Measurements from ENCODE around the gene SMIM8. TPM values are rescaled to one million over a fixed set of nuclear protein-coding genes. Genes with fewer than 3 reads are reported as not detected.
A peak's percentile ranks its signal among the peaks of the same experiment; 100 is the strongest.
"Not testable (repeated sequence)": the region's sequence is repeated elsewhere in the genome, so short reads cannot be mapped to it uniquely, and the experiment has no call there.

SMIM8 gene
- total RNA-seq, 1 experiment from 2014 or later: 7.0 TPM

DNA sequence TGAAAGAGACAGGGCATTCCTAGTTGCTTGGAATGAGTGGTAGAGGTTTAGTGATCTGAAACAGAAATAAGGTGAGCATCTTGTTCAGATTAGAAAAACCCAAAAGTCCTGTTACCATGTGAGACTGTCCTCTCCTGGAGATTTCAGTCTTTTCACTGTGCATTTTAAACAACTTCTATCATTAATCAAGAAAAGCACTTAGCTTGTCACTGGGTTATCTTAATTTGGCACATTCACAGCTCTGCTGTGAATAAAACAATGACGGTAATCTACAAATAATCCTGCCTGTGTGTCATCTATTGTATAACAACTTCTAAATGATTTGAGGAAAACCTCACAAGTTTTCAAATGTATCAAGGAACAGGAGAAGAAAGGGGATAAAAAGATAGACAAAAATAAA lies 9.5 kb upstream of the SMIM8 start:
- no peak overlapping the region for H3K4me3 ChIP-seq (ENCODE audit: insufficient read depth, low read depth, low read length)
- H3K27me3 ChIP-seq (ENCODE audit: control insufficient read depth, insufficient read depth, low read length): no peaks in the 10 kb centered on the region
- no peaks in the 10 kb centered on the region for H3K36me3 ChIP-seq (replicated peaks; ENCODE audit: control insufficient read depth, insufficient read depth, low read length)
- DNase-seq: no peak

DNA sequence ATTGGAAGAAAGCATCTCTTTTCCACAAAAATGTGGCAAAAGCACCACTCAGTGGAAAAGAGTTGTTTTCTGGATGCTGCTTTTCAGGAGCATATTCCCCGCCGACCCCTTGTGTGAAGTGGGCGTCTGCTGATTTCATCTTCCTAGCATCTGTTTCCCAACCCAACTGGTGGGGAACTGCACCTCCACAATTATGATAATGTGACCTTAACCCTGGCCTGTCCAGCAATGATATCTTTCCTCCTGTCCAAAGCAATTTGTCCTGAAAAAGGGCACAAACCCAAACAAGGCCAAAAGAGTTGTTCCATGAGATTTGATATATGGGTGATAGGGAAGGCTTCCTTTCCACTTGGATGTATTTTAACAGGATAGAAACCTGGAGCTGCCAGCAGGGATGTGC lies 7.3 kb upstream of the SMIM8 start:
- DNase-seq: no peak
- Histone ChIP-seq H3K4me3 (ENCODE audit: insufficient read depth, low read depth, low read length) (no peak overlapping the region), H3K36me3 (replicated peaks; ENCODE audit: control insufficient read depth, insufficient read depth, low read length) (no peaks in the 10 kb centered on the region), H3K27me3 (ENCODE audit: control insufficient read depth, insufficient read depth, low read length) (no peaks in the 10 kb centered on the region)

DNA sequence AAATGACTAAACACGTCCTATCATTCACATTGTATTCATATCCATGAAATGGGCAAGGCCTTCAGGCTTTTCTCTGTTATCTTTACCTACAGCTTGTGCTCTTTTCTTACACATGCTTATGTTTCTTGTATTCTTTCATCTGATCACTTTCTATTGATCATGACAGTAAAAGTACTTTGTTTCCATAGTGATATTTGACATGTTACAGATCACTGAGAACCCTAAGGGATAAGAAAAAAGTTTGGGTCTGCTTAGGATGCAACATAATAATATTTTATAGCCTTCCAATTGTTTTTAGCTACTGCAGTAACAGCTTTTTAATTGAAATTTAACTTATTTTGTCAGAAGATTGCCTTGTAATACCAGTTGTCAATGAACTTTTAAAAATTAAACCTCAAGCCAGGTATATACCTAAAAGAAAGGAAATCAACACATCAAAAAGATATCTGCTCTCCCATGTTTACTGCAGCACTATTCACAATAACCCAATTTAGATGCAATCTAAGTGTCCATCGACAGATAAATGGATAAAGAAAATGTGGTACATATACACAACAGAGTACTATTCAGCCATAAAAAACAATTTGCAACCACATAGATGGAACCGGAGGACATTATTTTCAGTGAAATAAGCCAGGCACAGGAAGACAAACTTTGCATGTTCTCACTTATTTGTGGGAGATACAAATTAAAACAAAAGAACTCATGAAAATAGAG lies 3.0 kb upstream of the SMIM8 start:
- no peaks in the 10 kb centered on the region for H3K36me3 ChIP-seq (replicated peaks; ENCODE audit: control insufficient read depth, insufficient read depth, low read length)
- no peaks in the 10 kb centered on the region for H3K27me3 ChIP-seq (ENCODE audit: control insufficient read depth, insufficient read depth, low read length)
- H3K4me3 ChIP-seq (ENCODE audit: insufficient read depth, low read depth, low read length): no peak overlapping the region
- DNase-seq: no peak

DNA sequence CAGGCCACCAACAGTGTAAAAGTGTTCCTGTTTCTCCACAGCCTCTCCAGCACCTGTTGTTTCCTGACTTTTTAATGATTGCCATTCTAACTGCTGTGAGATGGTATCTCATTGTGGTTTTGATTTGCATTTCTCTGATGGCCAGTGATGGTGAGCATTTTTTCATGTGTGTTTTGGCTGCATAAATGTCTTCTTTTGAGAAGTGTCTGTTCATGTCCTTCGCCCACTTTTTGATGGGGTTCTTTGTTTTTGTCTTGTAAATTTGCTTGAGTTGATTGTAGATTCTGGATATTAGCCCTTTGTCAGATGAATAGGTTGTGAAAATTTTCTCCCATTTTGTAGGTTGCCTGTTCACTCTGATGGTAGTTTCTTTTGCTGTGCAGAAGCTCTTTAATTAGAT lies 1.5 kb downstream of the SMIM8 start:
- H3K4me3 ChIP-seq (ENCODE audit: insufficient read depth, low read depth, low read length); H3K27me3 ChIP-seq (ENCODE audit: control insufficient read depth, insufficient read depth, low read length); H3K36me3 ChIP-seq (replicated peaks; ENCODE audit: control insufficient read depth, insufficient read depth, low read length); DNase-seq: not testable (repeated sequence)

DNA sequence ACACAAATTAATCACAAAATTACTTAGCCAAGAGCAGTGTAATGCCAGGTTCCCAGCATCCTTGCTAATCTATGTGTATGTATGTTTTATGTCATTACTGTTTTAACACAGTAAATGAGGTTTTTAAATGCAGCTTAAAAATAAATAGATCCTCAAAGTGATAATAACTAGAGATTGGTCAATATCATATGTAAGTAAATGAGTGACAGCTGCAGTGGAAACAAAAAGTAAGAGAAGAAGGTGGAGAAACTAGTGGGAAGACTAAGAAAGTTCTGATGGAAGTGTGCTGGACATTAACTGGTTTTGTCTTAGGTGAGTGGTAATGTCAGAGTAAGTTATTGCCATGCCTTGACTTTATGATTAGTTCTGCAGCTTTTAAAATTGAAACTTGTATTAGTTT lies 8.6 kb downstream of the SMIM8 start:
- Histone ChIP-seq H3K4me3 (ENCODE audit: insufficient read depth, low read depth, low read length) (no peak overlapping the region), H3K36me3 (replicated peaks; ENCODE audit: control insufficient read depth, insufficient read depth, low read length) (no peaks in the 10 kb centered on the region), H3K27me3 (ENCODE audit: control insufficient read depth, insufficient read depth, low read length) (no peaks in the 10 kb centered on the region)
- no peak for DNase-seq

DNA sequence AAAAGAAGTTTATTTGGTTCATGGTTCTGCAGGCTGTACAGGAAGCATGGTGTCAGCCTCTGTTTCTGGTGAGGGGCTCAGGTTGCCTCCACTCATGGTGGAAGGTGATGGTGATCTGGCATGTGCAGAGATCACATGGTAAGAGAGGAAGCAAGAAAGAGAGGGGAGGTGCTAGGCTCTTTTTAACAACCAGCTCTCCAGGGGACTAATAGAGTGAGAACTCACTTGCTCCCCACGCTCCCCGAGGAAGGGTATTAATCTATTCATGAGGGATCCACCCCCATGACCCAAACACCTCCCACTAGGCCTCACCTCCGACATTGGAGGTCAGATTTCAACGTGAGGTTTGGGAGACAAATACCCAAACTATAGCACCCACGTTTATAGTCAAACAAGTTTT lies 10.6 kb downstream of the SMIM8 start:
- Histone ChIP-seq H3K36me3 (replicated peaks; ENCODE audit: control insufficient read depth, insufficient read depth, low read length) (no peaks in the 10 kb centered on the region), H3K27me3 (ENCODE audit: control insufficient read depth, insufficient read depth, low read length) (no peaks in the 10 kb centered on the region), H3K4me3 (ENCODE audit: insufficient read depth, low read depth, low read length) (no peak overlapping the region)
- no peak for DNase-seq

DNA sequence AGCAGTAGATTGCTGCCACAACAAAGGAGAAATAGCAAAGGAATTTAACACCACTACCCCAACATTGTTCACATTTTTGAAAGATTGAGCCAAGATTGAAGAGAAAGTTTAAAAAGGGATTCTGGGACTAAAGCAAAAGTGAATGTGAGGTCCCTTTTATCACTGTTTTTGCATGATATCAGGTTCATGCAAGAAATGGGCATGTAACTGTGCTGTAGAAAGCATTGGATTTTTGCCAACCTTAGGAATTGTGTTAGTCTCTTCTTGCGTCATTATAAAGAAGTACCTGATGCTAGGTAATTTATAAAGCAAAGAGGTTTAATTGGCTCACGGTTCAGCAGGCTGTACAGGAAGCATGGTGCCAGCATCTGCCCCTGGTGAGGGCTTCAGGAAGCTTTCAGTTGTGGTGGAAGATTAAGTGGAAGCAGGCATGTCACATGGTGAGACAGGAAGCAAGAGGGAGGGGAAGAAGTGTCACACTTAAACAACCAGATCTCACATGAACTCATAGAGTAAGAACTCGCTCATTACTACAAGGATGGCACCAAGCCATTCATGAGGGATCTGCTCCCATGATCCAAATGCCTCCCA lies 11.3 kb downstream of the SMIM8 start:
- H3K27me3 ChIP-seq (ENCODE audit: control insufficient read depth, insufficient read depth, low read length): no peaks in the 10 kb centered on the region
- H3K36me3 ChIP-seq (replicated peaks; ENCODE audit: control insufficient read depth, insufficient read depth, low read length): no peaks in the 10 kb centered on the region
- no peak overlapping the region for H3K4me3 ChIP-seq (ENCODE audit: insufficient read depth, low read depth, low read length)
- no peak for DNase-seq

DNA sequence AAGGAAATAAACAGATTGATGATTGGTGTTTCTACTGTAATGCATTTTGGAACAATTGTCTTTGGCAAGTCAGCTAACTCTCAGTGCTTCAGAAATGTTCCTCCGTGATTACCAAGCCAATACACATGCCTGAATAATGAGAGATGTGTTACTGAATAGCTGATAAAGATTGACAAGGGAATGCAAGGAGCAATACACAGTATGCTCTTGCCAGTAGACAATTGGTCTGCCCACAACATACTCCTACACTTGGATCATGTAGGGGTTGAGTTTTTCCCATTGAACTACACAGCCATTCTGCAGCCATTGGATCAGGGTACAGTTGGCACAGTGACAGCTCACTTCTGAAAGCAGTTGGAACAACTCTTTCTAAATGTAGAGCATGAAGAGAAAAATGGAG lies 12.3 kb downstream of the SMIM8 start:
- DNase-seq: no peak

DNA sequence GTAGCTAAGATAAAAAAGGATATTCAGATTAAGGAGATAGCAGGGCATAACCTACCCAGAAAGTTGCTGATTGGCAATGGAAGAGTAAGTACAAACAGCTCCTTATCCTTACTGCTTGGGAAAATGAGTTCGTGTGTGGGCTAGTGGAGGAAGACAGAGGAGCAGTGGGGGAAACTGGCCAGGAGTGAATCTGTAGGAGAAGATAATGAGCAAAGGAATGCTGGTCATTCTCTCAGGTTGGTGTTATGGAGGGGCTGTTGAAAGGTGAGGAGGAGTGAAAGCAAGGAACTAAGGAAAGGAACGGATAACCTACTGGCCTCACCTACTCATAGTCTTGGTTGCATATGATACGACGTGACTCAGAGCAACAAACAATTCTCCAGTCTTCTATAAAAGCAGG lies 14.0 kb downstream of the SMIM8 start:
- Histone ChIP-seq H3K36me3 (replicated peaks; ENCODE audit: control insufficient read depth, insufficient read depth, low read length) (no peaks in the 10 kb centered on the region), H3K4me3 (ENCODE audit: insufficient read depth, low read depth, low read length) (no peak overlapping the region), H3K27me3 (ENCODE audit: control insufficient read depth, insufficient read depth, low read length) (no peaks in the 10 kb centered on the region)
- peak; percentile 10 for DNase-seq

More for the DNA sequence above, 12.3 kb downstream of the SMIM8 start:
- no peaks in the 10 kb centered on the region for H3K27me3 ChIP-seq (ENCODE audit: control insufficient read depth, insufficient read depth, low read length)
- no peaks in the 10 kb centered on the region for H3K36me3 ChIP-seq (replicated peaks; ENCODE audit: control insufficient read depth, insufficient read depth, low read length)
- H3K4me3 ChIP-seq (ENCODE audit: insufficient read depth, low read depth, low read length): no peak overlapping the region

DNA sequence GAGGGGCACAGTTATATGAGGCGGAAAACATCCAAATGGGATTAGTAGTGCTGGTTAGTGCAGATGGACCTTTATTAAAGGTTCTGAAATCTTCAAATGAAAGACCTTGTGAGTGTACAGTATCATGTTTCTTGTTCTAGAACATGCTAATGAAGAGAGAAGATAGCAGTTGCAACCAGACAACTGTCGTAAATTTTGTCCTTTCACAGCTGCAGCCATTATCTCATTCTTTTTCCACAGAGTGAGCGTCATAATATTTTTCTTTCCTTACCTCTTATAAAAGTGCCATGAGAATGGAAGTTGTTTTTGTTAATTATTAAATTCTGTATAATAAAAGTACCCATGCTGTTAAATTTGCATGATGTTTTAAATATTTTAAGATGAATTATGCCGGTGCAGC lies 17.8 kb downstream of the SMIM8 start:
- Histone ChIP-seq H3K4me3 (ENCODE audit: insufficient read depth, low read depth, low read length) (no peak overlapping the region), H3K27me3 (ENCODE audit: control insufficient read depth, insufficient read depth, low read length) (no peaks in the 10 kb centered on the region), H3K36me3 (replicated peaks; ENCODE audit: control insufficient read depth, insufficient read depth, low read length) (peaks cover 1% of the 10 kb centered on the region; the same call in 1 of the 2 replicates)
- DNase-seq: no peak

DNA sequence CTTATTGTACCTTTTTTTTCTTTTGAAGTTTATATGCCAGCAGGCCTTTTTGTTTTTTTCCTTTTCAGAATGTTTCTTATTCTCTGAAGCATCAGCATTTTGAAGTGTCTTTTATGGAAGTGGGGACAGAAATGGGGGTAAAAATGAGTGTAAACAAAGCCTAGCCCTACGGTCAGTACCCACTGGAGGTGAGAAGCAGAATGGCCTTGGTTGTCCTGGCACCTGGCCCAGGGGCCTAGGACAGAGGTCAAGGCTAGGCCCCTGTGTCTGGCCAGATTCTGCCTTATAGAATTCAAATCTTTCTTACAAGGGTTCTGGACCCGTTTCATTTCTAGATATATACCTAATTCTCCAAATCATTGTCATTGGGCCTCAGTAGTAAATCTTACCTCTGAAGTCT lies 18.8 kb downstream of the SMIM8 start:
- Histone ChIP-seq H3K36me3 (replicated peaks; ENCODE audit: control insufficient read depth, insufficient read depth, low read length) (peaks cover 1% of the 10 kb centered on the region; the same call in 1 of the 2 replicates), H3K27me3 (ENCODE audit: control insufficient read depth, insufficient read depth, low read length) (no peaks in the 10 kb centered on the region), H3K4me3 (ENCODE audit: insufficient read depth, low read depth, low read length) (no peak overlapping the region)
- no peak for DNase-seq

DNA sequence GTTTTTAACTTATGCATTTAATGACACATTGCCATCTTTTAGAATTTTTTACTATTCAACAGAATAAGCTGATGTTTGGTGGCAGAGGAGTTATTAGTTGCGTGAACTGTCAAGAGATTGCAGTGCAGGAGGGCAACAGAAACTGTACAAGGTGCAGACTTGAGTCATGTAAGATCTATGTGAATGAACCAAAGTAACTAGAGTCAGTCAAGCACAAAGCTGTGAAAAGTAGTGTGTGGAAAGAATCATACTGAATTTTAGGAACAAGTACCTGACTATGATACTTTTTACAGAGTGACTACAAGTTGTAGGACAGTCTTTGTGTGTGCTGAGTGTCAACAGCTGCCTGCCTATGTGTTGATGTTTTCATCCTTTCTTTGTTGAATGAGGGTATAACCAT lies 19.5 kb downstream of the SMIM8 start:
- no peak for DNase-seq
- H3K27me3 ChIP-seq (ENCODE audit: control insufficient read depth, insufficient read depth, low read length): no peaks in the 10 kb centered on the region
- no peak overlapping the region for H3K4me3 ChIP-seq (ENCODE audit: insufficient read depth, low read depth, low read length)
- H3K36me3 ChIP-seq (replicated peaks; ENCODE audit: control insufficient read depth, insufficient read depth, low read length): peaks cover 1% of the 10 kb centered on the region; the same call in 1 of the 2 replicates

DNA sequence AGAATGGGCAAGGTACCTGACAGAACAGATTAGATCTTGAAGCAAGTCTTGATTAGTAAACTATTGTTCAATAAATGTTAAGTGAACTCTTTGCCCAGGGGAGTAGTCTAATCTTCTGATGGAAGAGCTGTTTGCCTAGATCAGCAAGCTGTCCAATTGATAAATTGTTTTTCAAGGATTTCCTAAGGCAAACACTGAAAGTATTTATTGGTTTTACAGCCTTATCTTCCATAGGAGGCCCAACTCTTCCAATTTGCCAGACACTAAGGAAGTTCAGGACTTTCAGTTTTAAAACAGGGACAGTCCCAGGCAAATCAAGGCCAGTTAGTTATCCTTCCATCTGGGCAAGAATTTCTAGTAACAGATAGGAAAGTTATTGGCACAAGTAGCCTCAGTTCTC lies 20.4 kb downstream of the SMIM8 start:
- Histone ChIP-seq H3K27me3 (ENCODE audit: control insufficient read depth, insufficient read depth, low read length) (no peaks in the 10 kb centered on the region), H3K36me3 (replicated peaks; ENCODE audit: control insufficient read depth, insufficient read depth, low read length) (peaks cover 1% of the 10 kb centered on the region; the same call in 1 of the 2 replicates), H3K4me3 (ENCODE audit: insufficient read depth, low read depth, low read length) (no peak overlapping the region)
- no peak for DNase-seq

DNA sequence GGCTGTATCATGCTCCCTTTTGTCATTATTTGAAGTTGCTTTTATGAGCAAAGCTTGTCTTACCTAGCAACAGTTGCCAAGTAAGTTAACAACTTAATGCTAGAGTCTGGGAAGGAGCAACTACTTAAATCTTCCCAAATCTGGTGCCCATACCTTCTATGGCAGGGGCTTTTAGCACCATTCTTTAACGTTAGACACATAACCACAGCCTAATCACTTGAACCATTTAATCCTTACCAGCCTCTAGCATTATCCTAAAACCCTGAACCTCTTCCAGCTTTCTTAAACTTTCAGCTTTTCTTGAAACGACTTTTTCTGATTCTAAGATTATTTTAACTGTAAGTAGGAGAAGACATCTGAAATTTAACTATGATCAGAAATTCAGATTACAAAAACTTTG lies 22.3 kb downstream of the SMIM8 start, which contains the start of gene C6orf163:
Gene C6orf163 (plus strand): TSS at position 83 of the 400 bp plus-strand sequence. CDS start 287 bp downstream, at position 370.
- no peak within 1 kb of the TSS for H3K4me3 ChIP-seq (ENCODE audit: insufficient read depth, low read depth, low read length)
- H3K27me3 ChIP-seq (ENCODE audit: control insufficient read depth, insufficient read depth, low read length): no peaks in the 10 kb centered on the region
- no peak for DNase-seq
- H3K36me3 ChIP-seq (replicated peaks; ENCODE audit: control insufficient read depth, insufficient read depth, low read length): peaks cover 1% of the 10 kb centered on the region; the same call in 1 of the 2 replicates

DNA sequence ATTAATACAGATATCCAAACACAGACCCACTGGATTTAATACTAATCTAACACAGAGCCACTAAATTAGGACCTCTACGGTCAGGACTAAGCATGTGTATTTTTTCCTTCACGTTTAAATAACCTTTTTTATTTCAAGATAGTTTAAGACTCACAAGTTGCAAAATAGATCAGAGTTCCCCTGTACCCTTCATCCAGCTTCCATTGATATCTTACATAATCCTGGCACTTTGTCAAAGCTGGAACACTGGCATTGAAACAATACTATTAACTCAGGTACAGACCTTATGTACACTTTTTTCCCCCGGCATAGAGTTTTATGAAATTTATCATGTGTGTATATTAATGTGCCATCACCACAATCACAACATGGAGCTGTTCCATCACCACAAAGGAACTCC lies 24.3 kb downstream of the SMIM8 start:
- Histone ChIP-seq H3K27me3 (ENCODE audit: control insufficient read depth, insufficient read depth, low read length) (no peaks in the 10 kb centered on the region), H3K36me3 (replicated peaks; ENCODE audit: control insufficient read depth, insufficient read depth, low read length) (peaks cover 1% of the 10 kb centered on the region; the same call in 1 of the 2 replicates), H3K4me3 (ENCODE audit: insufficient read depth, low read depth, low read length) (no peak overlapping the region)
- no peak for DNase-seq

All from H7 (cell line).